ENCODE data around the gene CNTNAP5. TPM values are rescaled to one million over a fixed set of nuclear protein-coding genes. Genes with fewer than 3 reads are reported as not detected.

Gene CNTNAP5
- total and polyA plus RNA-seq, 2 donors (not counting 3 experiments of a cell fraction or from before 2014, with no cell fraction given), result not detected

DNA sequence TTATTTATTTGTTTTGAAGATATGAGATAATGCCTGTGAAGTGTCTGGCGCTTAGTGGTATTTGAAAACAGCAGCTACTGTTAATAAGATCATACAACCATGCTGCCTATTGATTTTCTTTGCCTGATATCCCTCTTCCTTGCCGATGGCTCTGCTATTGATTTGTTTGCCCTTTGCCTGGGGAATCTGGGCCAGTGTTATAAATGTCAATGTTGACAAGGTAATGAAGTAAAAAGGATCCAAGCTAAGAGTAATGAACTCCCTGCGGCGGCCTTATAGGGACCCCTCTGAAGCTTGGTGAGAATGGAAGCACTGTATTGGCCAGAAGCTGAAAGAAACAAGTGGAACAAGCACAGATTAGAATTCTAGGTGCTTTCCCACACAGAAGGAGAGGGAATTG, 854.6 kb downstream of the CNTNAP5 start:
- Histone ChIP-seq H3K27me3 (ENCODE audit: control insufficient read depth in 2 of 2, insufficient read depth in 2 of 2, low read length in 2 of 2) (no peaks in the 10 kb centered on the region), H4K20me1 (replicated peaks; ENCODE audit: control insufficient read depth, extremely low read depth, insufficient read depth, low read length) (no peaks in the 10 kb centered on the region), H3K4me2 (ENCODE audit: insufficient read depth, low read length) (no peak overlapping the region), H3K4me3 (replicated peaks in 1 of 3; ENCODE audit: insufficient read depth in 1 of 3, low read depth in 1 of 3, low read length in 3 of 3) (no peak overlapping the region), H3K9me3 (replicated peaks; ENCODE audit: control insufficient read depth, insufficient read depth, low read length) (peaks cover 2% of the 10 kb centered on the region), H3K27ac (ENCODE audit: insufficient read depth, low read depth, low read length) (no peak overlapping the region), H3K36me3 (ENCODE audit: control insufficient read depth in 2 of 2, extremely low read depth in 1 of 2, insufficient read depth in 2 of 2, low read length in 2 of 2) (no peaks in the 10 kb centered on the region), H3K9me1 (replicated peaks; ENCODE audit: control insufficient read depth, extremely low read depth, insufficient read depth, low read length) (no peaks in the 10 kb centered on the region), H3K4me1 (ENCODE audit: control insufficient read depth, extremely low read depth, insufficient read depth, low read length) (no peaks in the 10 kb centered on the region), H3K79me2 (ENCODE audit: control insufficient read depth, insufficient read depth, low read length) (no peaks in the 10 kb centered on the region), H3K9ac (replicated peaks; ENCODE audit: extremely low read depth, insufficient read depth, low read length) (no peak overlapping the region), H2AFZ (ENCODE audit: low read depth, low read length) (no peak overlapping the region)
- intact Hi-C loops (cut with micrococcal nuclease), result no loop called here
- no peak for FAIRE-seq
- CTCF ChIA-PET, result no interaction called here
- TF ChIP-seq MYC (IDR thresholded peaks at IDR 0.05; ENCODE audit: low read depth, low read length) (no peak), JUN (IDR thresholded peaks at IDR 0.05; ENCODE audit: borderline replicate concordance, insufficient read depth, insufficient read length, low read depth) (no peak), EZH2 (IDR thresholded peaks at IDR 0.05; ENCODE audit: borderline replicate concordance, low read depth, low read length, severe bottlenecking) (no peak), POLR2A (IDR thresholded peaks at IDR 0.05; ENCODE audit: low read depth, low read length) (no peak), POLR2AphosphoS5 (IDR thresholded peaks at IDR 0.05; ENCODE audit: insufficient read depth, low read depth, low read length) (no peak), FOS (IDR thresholded peaks at IDR 0.05; ENCODE audit: borderline replicate concordance, insufficient read depth, low read length) (no peak), GATA2 (IDR thresholded peaks at IDR 0.05; ENCODE audit: insufficient read depth, insufficient read length, low read depth, low read length) (no peak)
- TF ChIP-seq, protein P1, sequence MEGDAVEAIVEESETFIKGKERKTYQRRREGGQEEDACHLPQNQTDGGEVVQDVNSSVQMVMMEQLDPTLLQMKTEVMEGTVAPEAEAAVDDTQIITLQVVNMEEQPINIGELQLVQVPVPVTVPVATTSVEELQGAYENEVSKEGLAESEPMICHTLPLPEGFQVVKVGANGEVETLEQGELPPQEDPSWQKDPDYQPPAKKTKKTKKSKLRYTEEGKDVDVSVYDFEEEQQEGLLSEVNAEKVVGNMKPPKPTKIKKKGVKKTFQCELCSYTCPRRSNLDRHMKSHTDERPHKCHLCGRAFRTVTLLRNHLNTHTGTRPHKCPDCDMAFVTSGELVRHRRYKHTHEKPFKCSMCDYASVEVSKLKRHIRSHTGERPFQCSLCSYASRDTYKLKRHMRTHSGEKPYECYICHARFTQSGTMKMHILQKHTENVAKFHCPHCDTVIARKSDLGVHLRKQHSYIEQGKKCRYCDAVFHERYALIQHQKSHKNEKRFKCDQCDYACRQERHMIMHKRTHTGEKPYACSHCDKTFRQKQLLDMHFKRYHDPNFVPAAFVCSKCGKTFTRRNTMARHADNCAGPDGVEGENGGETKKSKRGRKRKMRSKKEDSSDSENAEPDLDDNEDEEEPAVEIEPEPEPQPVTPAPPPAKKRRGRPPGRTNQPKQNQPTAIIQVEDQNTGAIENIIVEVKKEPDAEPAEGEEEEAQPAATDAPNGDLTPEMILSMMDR (IDR thresholded peaks at IDR 0.05; ENCODE audit: extremely low read depth in 1 of 2, insufficient read depth in 1 of 2, low read depth in 1 of 2, low read length in 2 of 2), result no peak
- TF ChIP-seq, protein P2, sequence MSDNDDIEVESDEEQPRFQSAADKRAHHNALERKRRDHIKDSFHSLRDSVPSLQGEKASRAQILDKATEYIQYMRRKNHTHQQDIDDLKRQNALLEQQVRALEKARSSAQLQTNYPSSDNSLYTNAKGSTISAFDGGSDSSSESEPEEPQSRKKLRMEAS (IDR thresholded peaks at IDR 0.05; ENCODE audit: insufficient read depth, insufficient read length), result no peak
- dilution Hi-C loops (cut with MboI; ENCODE audit: extremely low pct_ligation_motif_present, low sequenced_read_pairs), result no loop called here
- POLR2A ChIA-PET, result no interaction called here
- BruUV-seq (replicated peaks), result no TSS peak
- no peak for DNase-seq (ENCODE audit: low read depth, low spot score)

All from endothelial cell of umbilical vein (primary cell).